ENCODE results near the gene MOCOS.

DNA sequence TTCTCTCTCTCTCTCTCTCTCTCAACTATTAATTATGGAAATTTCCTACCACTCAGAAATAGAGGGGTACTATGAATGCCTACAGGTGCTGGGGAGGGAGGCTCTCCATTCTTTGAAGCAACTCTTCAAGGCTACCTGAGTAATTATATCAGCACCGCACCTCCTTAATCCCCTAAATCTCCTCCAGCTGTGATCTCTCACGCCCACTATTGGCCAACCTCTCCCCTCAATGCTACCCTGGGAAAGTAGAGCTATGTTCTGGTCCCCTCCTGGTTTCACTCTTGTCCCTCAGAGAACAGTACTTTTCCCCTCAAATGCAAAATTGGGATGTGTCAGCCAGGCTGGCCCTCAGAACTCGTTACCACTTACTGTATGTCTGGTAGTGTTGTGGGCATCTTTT, 1.6 kb downstream of the MOCOS start:
- peak; percentile 28; the same call in 1 of the 2 replicates for TF ChIP-seq CTCF (IDR thresholded peaks at IDR 0.05)
- no peak for TF ChIP-seq POLR2AphosphoS5 (IDR thresholded peaks at IDR 0.05; ENCODE audit: low read depth, low read length)
- TF ChIP-seq REST (IDR thresholded peaks at IDR 0.05; ENCODE audit: insufficient read depth in 1 of 2, low read depth in 2 of 2, low read length in 1 of 2): no peak
- TF ChIP-seq SIN3A (IDR thresholded peaks at IDR 0.05; ENCODE audit: borderline replicate concordance, insufficient read depth, low read depth, low read length): no peak
